HG03565 (cell line): ENCODE results near the gene TMEM120A.

ENCODE experiments used
- ATAC-seq: cut with Tn5 transposase; IDR thresholded peaks from one replicate; pipeline ENCODE4 v1.9.1; 2021; ENCODE audit warnings: mild to moderate bottlenecking, moderate library complexity; ENCODE audit not compliant: unreplicated experiment

Gene TMEM120A

GRCh38 chr7:75981453-75982305 is 12.7 kb downstream of the TMEM120A start:
- no peak for ATAC-seq

DNA sequence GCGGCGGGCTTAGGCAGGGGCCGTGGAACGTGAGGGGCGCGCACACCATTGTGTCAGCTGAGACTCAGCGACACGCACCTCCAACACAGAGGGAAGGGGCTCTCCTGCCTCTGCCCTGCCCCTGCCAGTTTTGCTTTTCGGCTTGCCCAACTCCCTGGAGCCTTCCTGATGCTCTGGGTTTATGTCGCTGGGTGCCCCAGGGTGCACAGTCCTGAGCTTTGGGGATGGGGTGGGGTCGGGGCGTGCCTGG is 13.3 kb downstream of the TMEM120A start:
- ATAC-seq: no peak

DNA sequence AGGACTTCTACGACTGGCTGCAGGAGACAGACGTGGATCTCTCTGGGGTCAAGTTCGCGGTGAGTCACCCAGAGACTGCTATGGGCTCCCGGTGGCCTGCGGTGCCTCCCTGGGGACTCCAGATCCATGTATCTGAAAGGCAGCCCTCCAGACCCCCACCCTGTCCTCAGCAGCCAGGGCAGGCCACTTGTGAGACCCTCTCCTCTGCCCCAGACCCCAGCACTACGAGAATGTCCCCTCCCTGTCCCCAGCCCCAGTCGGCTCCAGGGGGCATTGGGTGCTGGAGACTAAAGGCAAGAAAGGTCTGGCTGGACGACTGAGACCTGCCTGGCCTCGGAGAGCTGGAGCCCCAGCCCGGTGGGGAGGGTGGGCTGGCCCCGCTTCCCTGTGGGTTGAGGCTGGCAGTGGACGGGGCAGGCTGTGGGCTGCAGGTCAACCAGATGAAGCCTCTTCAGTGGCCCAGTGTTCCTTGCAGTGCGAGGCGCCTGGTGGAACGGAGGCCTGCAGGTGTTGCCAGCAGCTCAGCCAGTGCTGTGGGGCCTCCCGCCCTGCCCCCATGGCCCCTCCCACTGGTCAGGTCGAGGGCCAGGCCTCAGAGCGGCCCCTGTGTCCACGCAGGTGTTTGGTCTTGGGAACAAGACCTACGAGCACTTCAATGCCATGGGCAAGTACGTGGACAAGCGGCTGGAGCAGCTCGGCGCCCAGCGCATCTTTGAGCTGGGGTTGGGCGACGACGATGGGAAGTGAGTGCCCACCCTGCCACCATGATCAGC is 13.8 kb downstream of the TMEM120A start:
- no peak for ATAC-seq

- ATAC-seq: no peak
These were observed 14.5 kb downstream of the TMEM120A start for GRCh38 chr7:75979759-75980429.

DNA sequence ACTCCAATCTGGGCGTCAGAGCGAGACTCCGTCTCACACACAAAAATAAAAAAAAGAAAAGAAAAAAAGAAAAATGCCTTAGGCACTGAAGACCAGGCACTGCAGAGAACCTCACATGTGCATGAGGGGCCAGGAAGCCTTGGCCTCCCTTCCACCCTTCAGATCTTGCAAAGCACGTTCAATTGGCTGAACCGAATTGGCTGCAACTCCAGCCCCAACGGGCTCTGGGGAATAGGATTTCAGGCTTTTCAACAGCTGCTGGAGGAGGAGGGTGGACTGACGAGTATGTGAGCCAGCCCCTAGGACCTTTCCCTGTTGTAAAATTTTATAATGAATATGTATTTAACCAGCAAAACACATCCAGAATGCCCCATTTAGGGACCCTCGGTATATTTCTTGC is 16.7 kb downstream of the TMEM120A start:
- ATAC-seq: no peak

- ATAC-seq: no peak
These were observed 22.2 kb downstream of the TMEM120A start for GRCh38 chr7:75971961-75972763.

DNA sequence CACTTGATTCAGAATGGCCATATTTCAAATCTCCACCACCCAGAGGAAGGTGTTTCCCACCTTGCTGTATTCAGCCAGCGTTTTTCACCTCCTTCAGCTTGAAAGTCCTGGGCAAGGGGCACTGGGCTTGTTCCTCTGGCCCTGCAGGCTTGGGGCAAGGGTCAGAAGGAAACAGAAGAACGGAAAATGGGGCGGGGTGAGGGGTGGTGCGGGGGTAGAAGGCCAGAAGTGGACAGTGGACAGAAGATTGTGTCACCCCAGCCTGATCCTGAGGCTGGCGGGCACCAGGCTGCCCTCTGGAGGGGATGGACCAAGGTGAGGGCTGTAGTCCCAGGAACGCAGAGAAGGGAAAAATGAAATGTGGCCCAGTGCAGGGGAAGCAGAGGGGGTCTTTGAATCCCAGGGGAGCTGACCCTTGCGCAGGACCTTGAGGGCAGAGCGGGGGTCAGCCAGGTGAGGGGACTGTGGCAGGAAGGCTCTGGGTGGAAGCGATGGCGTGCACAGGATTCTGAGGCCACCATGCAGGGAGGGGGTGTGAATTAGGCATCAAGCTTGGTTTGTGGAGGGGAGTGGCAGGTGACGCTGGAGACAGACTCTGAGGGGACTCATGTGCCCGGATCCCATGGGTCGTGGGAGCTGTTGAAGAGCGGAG is 23.0 kb downstream of the TMEM120A start:
- ATAC-seq: no peak

DNA sequence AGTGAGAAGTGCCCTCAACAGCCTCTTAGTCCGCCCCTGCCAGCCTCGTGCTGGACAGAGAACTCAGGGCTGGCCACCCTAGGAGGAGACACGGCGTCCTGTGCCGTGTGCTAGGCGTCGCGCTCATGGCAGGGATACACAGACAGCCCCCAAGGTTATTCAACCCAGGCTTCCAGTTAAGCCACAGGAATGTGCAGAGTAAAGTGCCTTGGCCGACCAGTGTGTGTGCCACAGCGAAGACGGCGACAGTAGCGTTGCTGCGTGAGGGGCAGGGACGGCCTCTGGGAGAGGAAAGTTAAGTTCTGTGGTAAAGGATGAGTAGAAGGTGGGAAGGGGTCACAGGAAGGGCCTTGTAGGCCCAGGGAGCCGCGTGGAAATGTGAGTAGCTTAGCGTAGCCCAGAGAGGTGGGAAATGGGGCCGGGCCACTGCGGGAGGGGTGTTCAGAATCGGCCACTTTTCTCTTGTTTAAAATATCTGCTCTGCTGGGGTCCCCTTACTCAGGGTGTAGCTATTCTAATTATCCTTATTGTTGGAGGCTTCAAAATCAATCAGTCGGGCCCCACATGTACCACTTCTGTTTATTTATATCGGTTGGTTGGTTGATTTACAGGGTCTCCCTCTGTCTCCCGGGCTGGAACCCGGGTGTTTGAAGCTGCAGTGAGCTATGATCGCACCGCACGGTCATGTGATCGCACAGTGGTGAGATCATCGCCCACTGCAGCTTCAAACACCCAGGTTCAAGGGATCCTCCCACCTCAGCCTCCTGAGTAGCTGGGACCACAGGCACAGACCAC is 24.5 kb downstream of the TMEM120A start:
- no peak for ATAC-seq

DNA sequence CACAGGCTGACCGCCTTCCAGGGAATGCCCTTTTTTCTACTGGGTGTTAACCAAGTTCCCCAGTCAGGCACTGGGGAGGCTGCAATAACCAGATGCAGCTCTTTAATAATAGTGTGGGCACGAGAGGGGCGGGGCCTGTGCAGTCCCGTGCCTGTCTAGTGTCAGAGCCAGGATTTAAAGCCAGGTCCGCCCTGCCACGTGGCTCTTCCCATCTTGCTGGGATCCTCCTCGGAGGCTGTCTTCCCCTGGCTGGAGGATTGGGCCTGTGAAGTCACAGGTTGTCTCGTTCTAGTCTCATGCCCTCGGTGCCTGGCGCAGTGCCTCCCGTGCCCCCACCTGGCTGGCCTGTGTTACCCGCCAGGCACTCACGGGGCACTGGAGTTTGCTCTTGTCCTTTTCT is 25.2 kb downstream of the TMEM120A start:
- ATAC-seq: no peak

DNA sequence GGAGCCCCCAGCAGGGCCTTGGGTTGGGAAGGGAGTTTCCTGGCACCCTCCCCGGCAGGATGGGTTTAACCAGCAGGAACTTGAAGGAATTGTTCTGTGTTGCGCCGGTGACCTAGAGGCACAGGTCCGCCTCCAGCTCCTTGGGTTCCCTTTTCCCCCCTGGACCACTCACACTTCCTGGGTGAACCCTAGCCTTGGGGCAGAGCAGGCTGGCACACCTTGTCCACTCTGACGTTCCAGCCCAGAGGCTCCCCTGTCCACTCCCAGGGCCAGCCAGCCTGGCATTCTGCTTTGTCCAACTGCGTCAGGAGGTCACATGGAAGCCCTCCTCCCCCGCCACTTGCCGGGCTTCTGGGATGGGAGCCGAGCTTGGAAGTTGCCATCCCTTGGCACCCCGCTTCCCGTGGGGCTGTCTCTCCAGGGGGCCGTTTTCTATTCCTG is 25.8 kb downstream of the TMEM120A start:
- no peak for ATAC-seq

GRCh38 chr7:75968012-75968411 is 26.4 kb downstream of the TMEM120A start:
- no peak for ATAC-seq

GRCh38 chr7:75967487-75967997 is 26.9 kb downstream of the TMEM120A start:
- ATAC-seq: no peak

DNA sequence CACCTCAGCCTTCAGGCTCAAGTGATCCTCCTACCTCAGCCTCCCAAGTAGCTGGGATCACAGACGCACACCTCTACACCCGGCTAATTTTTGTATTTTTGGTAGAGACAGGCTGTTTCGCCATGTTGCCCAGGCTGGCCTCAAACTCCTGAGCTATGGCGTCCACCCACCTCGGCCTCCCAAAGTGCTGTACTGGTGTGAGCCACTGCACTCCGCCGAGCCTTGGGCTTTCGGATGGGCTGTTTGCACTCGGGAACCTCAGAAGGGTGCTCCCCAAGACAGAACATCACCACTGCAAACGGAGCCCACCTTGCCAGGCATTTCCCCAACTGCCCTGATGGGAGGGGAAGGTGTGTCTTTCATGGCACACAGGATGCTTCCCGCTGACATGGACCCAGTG is 27.3 kb downstream of the TMEM120A start:
- ATAC-seq: no peak

DNA sequence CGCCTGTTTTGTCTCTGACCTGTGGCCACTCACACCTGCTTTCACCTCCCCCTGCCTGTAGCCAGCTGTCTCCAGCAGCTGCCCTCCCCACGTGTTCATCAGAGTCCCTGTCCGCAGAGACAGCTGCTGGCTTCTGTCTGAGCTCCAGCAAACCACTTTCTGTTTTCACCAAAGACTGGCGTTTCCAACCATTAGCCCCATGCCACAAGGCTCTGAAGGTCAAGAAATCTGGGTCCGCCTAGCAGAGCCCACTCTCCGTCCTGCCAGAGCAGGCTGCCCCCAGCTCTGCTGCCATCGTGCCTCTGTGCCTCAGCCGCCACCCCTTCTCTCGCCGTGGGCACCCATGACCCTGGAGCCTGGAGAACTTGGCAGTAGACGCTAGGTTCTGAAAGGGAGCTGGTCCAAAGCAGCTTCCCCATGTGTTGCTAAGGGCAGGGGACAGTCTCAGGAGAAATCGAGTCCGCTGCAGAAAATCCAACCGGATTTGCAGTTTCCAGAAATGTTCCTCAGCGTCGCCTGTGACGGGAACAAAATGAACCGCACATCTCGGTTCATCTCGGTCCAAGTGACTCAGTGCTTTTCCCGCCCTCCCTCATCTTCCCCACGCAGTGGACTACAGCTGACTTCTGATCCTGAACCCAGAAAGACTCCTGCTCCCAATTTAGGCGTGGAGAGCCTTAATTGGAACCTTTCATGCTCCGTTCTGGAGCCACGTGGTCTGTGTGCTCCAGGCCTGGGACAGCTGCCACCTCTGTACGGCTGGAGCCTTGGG is 28.0 kb downstream of the TMEM120A start:
- no peak for ATAC-seq

DNA sequence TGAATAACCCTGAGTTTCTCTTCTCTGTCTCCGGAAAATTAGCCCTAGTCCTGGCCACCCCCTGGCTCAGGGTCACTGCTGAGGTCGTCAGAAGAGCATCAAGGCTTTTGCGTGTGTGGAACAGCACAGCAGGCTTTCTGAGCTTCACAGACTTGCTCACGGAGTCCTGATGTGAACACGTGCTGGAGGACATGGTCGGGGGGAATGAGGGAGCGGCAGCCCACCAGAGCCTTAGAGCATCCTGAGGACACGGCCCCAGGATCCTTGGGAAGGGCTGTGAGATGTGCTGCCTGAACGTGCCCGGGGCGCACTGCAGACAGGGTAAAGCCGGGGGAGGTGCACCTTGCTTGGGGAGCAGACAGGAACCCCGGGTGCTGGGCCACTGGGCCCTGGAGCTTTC is 28.8 kb downstream of the TMEM120A start:
- ATAC-seq: no peak

- no peak for ATAC-seq
These were observed 30.9 kb downstream of the TMEM120A start for GRCh38 chr7:75963381-75963995.

GRCh38 chr7:75962607-75963380 is 31.6 kb downstream of the TMEM120A start:
- no peak for ATAC-seq

DNA sequence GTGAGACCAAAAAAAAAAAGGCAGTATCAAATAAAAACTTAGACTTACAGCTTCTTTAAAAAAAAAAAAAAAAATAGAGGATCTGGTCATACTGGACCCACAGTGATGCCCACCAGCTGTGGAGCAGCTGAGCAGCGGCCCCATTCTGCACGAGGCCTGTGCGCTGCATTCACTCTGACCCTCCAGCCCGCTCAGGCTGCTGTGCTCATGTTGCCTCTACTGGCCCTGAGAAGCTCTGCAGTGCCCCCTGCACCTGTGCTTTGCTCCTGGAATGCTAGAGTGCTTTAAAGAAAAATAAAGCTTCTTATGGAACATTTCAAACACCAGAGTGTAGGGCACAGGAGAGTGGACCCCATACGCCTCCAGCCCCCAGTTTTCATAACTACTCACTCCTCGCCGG is 33.2 kb downstream of the TMEM120A start:
- no peak for ATAC-seq
